HCT116 (cell line): ENCODE measurements around the gene GRB10. TPM values are rescaled to one million over a fixed set of nuclear protein-coding genes. Genes with fewer than 3 reads are reported as not detected.

Experiments
- ATAC-seq: fragments of 200-7000 bp; cut with Tn5 transposase; 2 replicates; pipeline ENCODE4 v1.9.1; 2020; ENCODE audit warnings: mild to moderate bottlenecking, moderate library complexity
- BruUV-seq: library from RNA; stranded (reverse); fragments of 400-500 nt; replicated peaks from 2 replicates; lab custom pipeline; 2021; lab: Mats Ljungman, UMichigan
- CTCF ChIA-PET: fragments of 300-600 bp; sonication (Branson Sonifier 250); formaldehyde crosslinking; loops from one replicate; lab custom pipeline; 2021; ENCODE audit warnings: antibody characterized with exemption; lab: Charles Lee
- POLR2A ChIA-PET: fragments of 300-600, 350-600 bp; sonication (Branson Sonifier 250); formaldehyde crosslinking; loops from one replicate; lab custom pipeline; 2021; ENCODE audit warnings: antibody characterized with exemption; lab: Charles Lee
- RAD21 ChIA-PET, 2 experiments: fragments of 300-600 bp; sonication (Branson Sonifier 250); formaldehyde crosslinking; loops; one replicate each; lab custom pipeline; 2023; ENCODE audit warnings: low total read pairs in 2 of 2; ENCODE audit not compliant: uncharacterized antibody in 2 of 2, unreplicated experiment in 2 of 2, low non-redundant PET in 1 of 2; lab: Charles Lee
- DNase-seq: peaks from one replicate; pipeline ENCODE4 v3.0.0-alpha.2; 2010; ENCODE audit warnings: low read depth, low spot score
- H2AFZ ChIP-seq: fragments of 200-600 bp; shearing (Covaris generic), sonication (generic); 2 replicates; pipeline ENCODE4 v1.6.1; 2017; ENCODE audit warnings: low read depth, mixed run types, mixed read lengths, antibody characterized with exemption, low read length; ENCODE audit not compliant: poor library complexity, severe bottlenecking
- H3K27ac ChIP-seq: 2 replicates; pipeline ENCODE4 v1.5.1; 2012; ENCODE audit warnings: low read depth, low read length
- H3K27me3 ChIP-seq: fragments of 200-600 bp; sonication (generic); 2 replicates; pipeline ENCODE4 v1.6.1; 2016; ENCODE audit warnings: mixed run types, low read length, mixed read lengths; ENCODE audit not compliant: insufficient read depth
- H3K36me3 ChIP-seq, 2 experiments: fragments of 200-500 bp in 1 of 2; fragments of 200-600 bp in 1 of 2; sonication (Bioruptor generic) in 1 of 2; sonication (generic) in 1 of 2; 2 replicates each; pipeline versions ENCODE4 v1.5.1 to v1.6.1; 2014 to 2016; ENCODE audit warnings: low read length in 2 of 2, inconsistent platforms in 1 of 2, mixed read lengths in 1 of 2, mixed run types in 1 of 2; ENCODE audit not compliant: insufficient read depth in 2 of 2, control insufficient read depth in 1 of 2
- H3K4me1 ChIP-seq, 2 experiments: fragments of 200-600 bp in 1 of 2; sonication (generic) in 1 of 2; 2 replicates each; pipeline versions ENCODE4 v1.5.1 to v1.6.1; 2012 to 2017; ENCODE audit warnings: low read length in 2 of 2, inconsistent platforms in 1 of 2, mild to moderate bottlenecking in 1 of 2, mixed read lengths in 1 of 2, mixed run types in 1 of 2, moderate library complexity in 1 of 2; ENCODE audit not compliant: insufficient read depth in 2 of 2, control insufficient read depth in 1 of 2
- H3K4me2 ChIP-seq: fragments of 200-600 bp; sonication (generic); 2 replicates; pipeline ENCODE4 v1.6.1; 2017; ENCODE audit warnings: mixed run types, low read length, mixed read lengths
- H3K4me3 ChIP-seq, 2 experiments: fragments of 200-600 bp in 1 of 2; sonication (generic) in 1 of 2; replicated peaks in 1 of 2; 2 replicates each; pipeline ENCODE4 v1.5.1; 2011 to 2016; ENCODE audit warnings: low read length in 2 of 2, control low read depth in 1 of 2, low read depth in 1 of 2, mild to moderate bottlenecking in 1 of 2, mixed read lengths in 1 of 2, mixed run types in 1 of 2
- H3K79me2 ChIP-seq: fragments of 200-600 bp; sonication (generic); 2 replicates; pipeline ENCODE4 v1.6.1; 2017; ENCODE audit warnings: mild to moderate bottlenecking, mixed run types, low read length, moderate library complexity, mixed read lengths; ENCODE audit not compliant: insufficient read depth
- H3K9ac ChIP-seq: fragments of 200-600 bp; sonication (generic); 2 replicates; pipeline ENCODE4 v1.6.1; 2016; ENCODE audit warnings: low read length, mixed read lengths
- H3K9me2 ChIP-seq: fragments of 200-600 bp; sonication (generic), shearing (Covaris generic); 2 replicates; pipeline ENCODE4 v1.6.1; 2017; ENCODE audit warnings: mixed run types, mild to moderate bottlenecking, moderate library complexity; ENCODE audit not compliant: insufficient read depth
- H3K9me3 ChIP-seq, 2 experiments: fragments of 200-500 bp in 1 of 2; fragments of 200-600 bp in 1 of 2; sonication (Bioruptor generic) in 1 of 2; sonication (generic) in 1 of 2; 2 replicates each; pipeline ENCODE4 v1.6.1; 2014 to 2017; ENCODE audit warnings: low read length in 2 of 2, mixed read lengths in 2 of 2, inconsistent platforms in 1 of 2, low read depth in 1 of 2, mild to moderate bottlenecking in 1 of 2, mixed run types in 1 of 2, moderate library complexity in 1 of 2; ENCODE audit not compliant: control insufficient read depth in 1 of 2, insufficient read depth in 1 of 2
- H4K20me1 ChIP-seq: fragments of 200-600 bp; sonication (generic), shearing (Covaris generic); 2 replicates; pipeline ENCODE4 v1.6.1; 2017; ENCODE audit warnings: mixed run types, mild to moderate bottlenecking, moderate library complexity; ENCODE audit not compliant: insufficient read depth
- ATF3 ChIP-seq: IDR thresholded peaks from 2 replicates; pipeline ENCODE4 v1.6.1; 2012
- CBX3 ChIP-seq: IDR thresholded peaks from 2 replicates; pipeline ENCODE4 v1.6.1; 2012; ENCODE audit warnings: low read depth
- CTCF ChIP-seq, 3 experiments: fragments of 200-600 bp in 1 of 3; sonication (generic) in 1 of 3; IDR thresholded peaks in 2 of 3; conservative IDR thresholded peaks in 1 of 3; 2 replicates each; pipeline ENCODE4 v1.5.1; 2012 to 2017; ENCODE audit warnings: low read depth in 2 of 3, low read length in 2 of 3, antibody characterized with exemption in 1 of 3, borderline replicate concordance in 1 of 3, control low read depth in 1 of 3, mild to moderate bottlenecking in 1 of 3, mixed read lengths in 1 of 3, mixed run types in 1 of 3, moderate library complexity in 1 of 3; ENCODE audit not compliant: insufficient read depth in 1 of 3
- EZH2phosphoT487 ChIP-seq: fragments of 200-600 bp; IDR thresholded peaks from 2 replicates; pipeline ENCODE4 v1.6.1; 2018; ENCODE audit warnings: antibody characterized with exemption, borderline replicate concordance
- MAX ChIP-seq: IDR thresholded peaks from 2 replicates; pipeline ENCODE4 v1.6.1; 2012
- POLR2AphosphoS5 ChIP-seq: IDR thresholded peaks from 2 replicates; pipeline ENCODE4 v1.6.1; 2011; ENCODE audit warnings: mild to moderate bottlenecking, low read depth, low read length, moderate library complexity
- REST ChIP-seq: IDR thresholded peaks from 2 replicates; pipeline ENCODE4 v1.6.1; 2012; ENCODE audit warnings: low read depth
- ZBTB33 ChIP-seq: IDR thresholded peaks from 2 replicates; pipeline ENCODE4 v1.6.1; 2011; ENCODE audit warnings: mild to moderate bottlenecking, low read length, moderate library complexity; ENCODE audit not compliant: insufficient replicate concordance; ENCODE audit errors: extremely low read depth
- ZFX ChIP-seq: fragments of 450-650 bp; IDR thresholded peaks from 2 replicates; pipeline ENCODE4 v1.6.1; 2017
- intact Hi-C: fragments of 100-400 bp; cut with micrococcal nuclease; formaldehyde crosslinking; loops from 2 replicates; pipeline ENCODE4 v1.10.0; 2022
- total RNA-seq: library from RNA; stranded (reverse); gene quantifications from one replicate; pipeline ENCODE4 v1.2.1, GENCODE V29; 2021; ENCODE audit not compliant: unreplicated experiment

GRB10 gene
- total RNA-seq, 1 experiment from 2014 or later: 37.3 TPM

- intact Hi-C loops: no loop called here
- RAD21 ChIA-PET: no interaction called here
- BruUV-seq: no TSS peak
These were observed 65.5 kb downstream of the GRB10 start for GRCh38 chr7:50717181-50717580.

More at GRCh38 chr7:50717181-50717580, 65.5 kb downstream of the GRB10 start:
- CTCF ChIA-PET: no interaction called here
- no peaks in the 10 kb centered on the region for H3K79me2 ChIP-seq
- no peak overlapping the region for H3K4me3 ChIP-seq
- no peak overlapping the region for H3K27ac ChIP-seq
- H3K9me2 ChIP-seq: no peaks in the 10 kb centered on the region
- no peak overlapping the region for H2AFZ ChIP-seq
- ATAC-seq (no peak), DNase-seq (no peak)
- H3K36me3 ChIP-seq: no peaks in the 10 kb centered on the region
- no peaks in the 10 kb centered on the region for H3K27me3 ChIP-seq
- peaks cover 0 to 11% of the 10 kb centered on the region in 2 experiments; a peak in 3 of 4 replicates for H3K4me1 ChIP-seq
- H3K4me2 ChIP-seq: no peak overlapping the region
- TF ChIP-seq ZBTB33: no peak
- no peak for TF ChIP-seq EZH2phosphoT487
- no peak for TF ChIP-seq REST
- no peak for TF ChIP-seq ZFX
- TF ChIP-seq POLR2AphosphoS5: no peak
- TF ChIP-seq ATF3: no peak
- TF ChIP-seq CBX3: no peak
- no peak for TF ChIP-seq CTCF (IDR thresholded peaks at IDR 0.05 in 2 of 3, conservative IDR thresholded peaks at IDR 0.05 in 1 of 3; ENCODE audit: borderline replicate concordance in 1 of 3, insufficient read depth in 1 of 3, low read depth in 2 of 3, low read length in 2 of 3)
- no peak for TF ChIP-seq MAX
- POLR2A ChIA-PET: no interaction called here
- no peaks in the 10 kb centered on the region for H3K9me3 ChIP-seq
- H3K9ac ChIP-seq: no peak overlapping the region
- H4K20me1 ChIP-seq: no peaks in the 10 kb centered on the region
